GM12892 (cell line): ENCODE results near the gene SPATA31A3. TPM values are rescaled to one million over a fixed set of nuclear protein-coding genes. Genes with fewer than 3 reads are reported as not detected.
"Not testable (repeated sequence)": the region's sequence is repeated elsewhere in the genome, so short reads cannot be mapped to it uniquely, and the experiment has no call there.

Experiments used
- DNase-seq: peaks from one replicate; pipeline ENCODE4 v3.0.0; 2011; ENCODE audit not compliant: insufficient read length
- FAIRE-seq: peaks from 2 replicates; lab custom pipeline; 2011; peaks lifted over from hg19 to GRCh38; lab: Jason Lieb, UNC
- polyA plus RNA-seq: library from polyadenylated mRNA; unstranded; fragments of >200 nt; gene quantifications from one replicate; pipeline ENCODE4 v1.2.1, GENCODE V29; 2012; ENCODE audit warnings: missing spikeins, inconsistent platforms; ENCODE audit not compliant: missing spikeins

Gene SPATA31A3
- polyA plus RNA-seq: not detected

GRCh38 chr9:66992450-66992849 lies at the start of gene SPATA31A3:
Gene SPATA31A3, minus strand, starts transcription at chr9:66992550. Its CDS starts 29 bp downstream, at chr9:66992521.
- DNase-seq, FAIRE-seq: not testable (repeated sequence)

- DNase-seq, FAIRE-seq: not testable (repeated sequence)
Measured at GRCh38 chr9:66952576-66952975, 39.8 kb downstream of the SPATA31A3 start.

GRCh38 chr9:66942400-66943155 lies 49.8 kb downstream of the SPATA31A3 start:
- FAIRE-seq, DNase-seq: not testable (repeated sequence)

- FAIRE-seq: not testable (repeated sequence)
Measured at GRCh38 chr9:66939878-66940830, 52.2 kb downstream of the SPATA31A3 start.

GRCh38 chr9:66938322-66938721 lies 54.0 kb downstream of the SPATA31A3 start:
- not testable (repeated sequence) for FAIRE-seq, DNase-seq

More at GRCh38 chr9:66939878-66940830, 52.2 kb downstream of the SPATA31A3 start:
- DNase-seq: not testable (repeated sequence)

- FAIRE-seq, DNase-seq: not testable (repeated sequence)
Measured at GRCh38 chr9:66937662-66938061, 54.7 kb downstream of the SPATA31A3 start.
